ENCODE data around the gene ZNFX1. TPM values are rescaled to one million over a fixed set of nuclear protein-coding genes. Genes with fewer than 3 reads are reported as not detected.

Gene ZNFX1
- total RNA-seq, 1 donor from 2014 or later = 6.9 TPM

DNA sequence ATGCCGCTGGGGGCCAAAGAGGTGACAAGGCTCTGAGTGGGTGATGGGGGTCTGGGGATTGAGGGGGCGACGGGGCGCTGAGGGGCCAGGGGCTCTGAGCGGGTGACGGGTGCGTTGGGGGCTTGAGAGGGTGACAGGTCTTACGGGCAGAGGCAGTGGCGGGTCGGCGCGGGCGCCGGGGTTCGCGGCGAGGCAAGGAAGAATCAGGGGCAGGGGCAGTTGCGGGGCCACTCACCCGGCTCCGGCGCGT, 146 bp downstream of the ZNFX1 start:
- Histone ChIP-seq H4K20me1 (ENCODE audit: low read depth) (peaks cover 42% of the 10 kb centered on the region), H3K79me2 (ENCODE audit: low read depth) (peaks cover 71% of the 10 kb centered on the region), H3K9ac (peak overlapping the region; percentile 43), H3K27me3 (no peaks in the 10 kb centered on the region), H3K36me3 (peaks cover 16% of the 10 kb centered on the region), H3K9me3 (ENCODE audit: low read depth) (no peaks in the 10 kb centered on the region), H3K4me3 (peak overlapping the region; percentile 84), H2AFZ (replicated peaks) (peak overlapping the region; percentile 91), H3K4me1 (peaks cover 14% of the 10 kb centered on the region), H3K27ac (no peak overlapping the region), H3F3A (ENCODE audit: low read depth) (peaks cover 38% of the 10 kb centered on the region), H3K4me2 (peak overlapping the region; percentile 95)
- TF ChIP-seq, protein P1, sequence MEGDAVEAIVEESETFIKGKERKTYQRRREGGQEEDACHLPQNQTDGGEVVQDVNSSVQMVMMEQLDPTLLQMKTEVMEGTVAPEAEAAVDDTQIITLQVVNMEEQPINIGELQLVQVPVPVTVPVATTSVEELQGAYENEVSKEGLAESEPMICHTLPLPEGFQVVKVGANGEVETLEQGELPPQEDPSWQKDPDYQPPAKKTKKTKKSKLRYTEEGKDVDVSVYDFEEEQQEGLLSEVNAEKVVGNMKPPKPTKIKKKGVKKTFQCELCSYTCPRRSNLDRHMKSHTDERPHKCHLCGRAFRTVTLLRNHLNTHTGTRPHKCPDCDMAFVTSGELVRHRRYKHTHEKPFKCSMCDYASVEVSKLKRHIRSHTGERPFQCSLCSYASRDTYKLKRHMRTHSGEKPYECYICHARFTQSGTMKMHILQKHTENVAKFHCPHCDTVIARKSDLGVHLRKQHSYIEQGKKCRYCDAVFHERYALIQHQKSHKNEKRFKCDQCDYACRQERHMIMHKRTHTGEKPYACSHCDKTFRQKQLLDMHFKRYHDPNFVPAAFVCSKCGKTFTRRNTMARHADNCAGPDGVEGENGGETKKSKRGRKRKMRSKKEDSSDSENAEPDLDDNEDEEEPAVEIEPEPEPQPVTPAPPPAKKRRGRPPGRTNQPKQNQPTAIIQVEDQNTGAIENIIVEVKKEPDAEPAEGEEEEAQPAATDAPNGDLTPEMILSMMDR (IDR thresholded peaks at IDR 0.05) = no peak
- no peak for TF ChIP-seq EZH2phosphoT487 (IDR thresholded peaks at IDR 0.05)
- TF ChIP-seq EZH2 (IDR thresholded peaks at IDR 0.05) = no peak
- Mint-ChIP-seq H3K4me1 (peaks cover 49% of the 10 kb centered on the region), H3K27ac (no peak overlapping the region), H3K27me3 (ENCODE audit: insufficient read depth, low read depth) (peaks cover 16% of the 10 kb centered on the region), H3K4me3 (peak overlapping the region; percentile 83), H3K36me3 (peaks cover 51% of the 10 kb centered on the region), H3K9me3 (peaks cover 36% of the 10 kb centered on the region)
- no peak for DNase-seq (ENCODE audit: low spot score)

GRCh38 chr20:49276961-49277785, 684 bp downstream of the ZNFX1 start:
- TF ChIP-seq, protein P1 (IDR thresholded peaks at IDR 0.05) = no peak
- no peak for TF ChIP-seq EZH2phosphoT487 (IDR thresholded peaks at IDR 0.05)
- TF ChIP-seq EZH2 (IDR thresholded peaks at IDR 0.05) = no peak
- peak overlapping the region; percentile 43 for H3K9ac ChIP-seq
- peak overlapping the region; percentile 84 for H3K4me3 ChIP-seq
- Mint-ChIP-seq H3K4me3 (peak overlapping the region; percentile 83), H3K9me3 (peaks cover 31% of the 10 kb centered on the region), H3K4me1 (peaks cover 44% of the 10 kb centered on the region), H3K27ac (no peak overlapping the region), H3K36me3 (peaks cover 50% of the 10 kb centered on the region), H3K27me3 (ENCODE audit: insufficient read depth, low read depth) (peaks cover 16% of the 10 kb centered on the region)
- peaks cover 32% of the 10 kb centered on the region for H3F3A ChIP-seq (ENCODE audit: low read depth)
- H2AFZ ChIP-seq (replicated peaks) = peak overlapping the region; percentile 91
- no peaks in the 10 kb centered on the region for H3K9me3 ChIP-seq (ENCODE audit: low read depth)
- H3K36me3 ChIP-seq = peaks cover 16% of the 10 kb centered on the region
- H3K4me2 ChIP-seq = peak overlapping the region; percentile 95
- H3K27ac ChIP-seq = no peak overlapping the region
- H3K79me2 ChIP-seq (ENCODE audit: low read depth) = peaks cover 66% of the 10 kb centered on the region
- peaks cover 8% of the 10 kb centered on the region for H3K4me1 ChIP-seq
- peaks cover 37% of the 10 kb centered on the region for H4K20me1 ChIP-seq (ENCODE audit: low read depth)
- no peaks in the 10 kb centered on the region for H3K27me3 ChIP-seq
- peak; percentile 41 for DNase-seq (ENCODE audit: low spot score)

DNA sequence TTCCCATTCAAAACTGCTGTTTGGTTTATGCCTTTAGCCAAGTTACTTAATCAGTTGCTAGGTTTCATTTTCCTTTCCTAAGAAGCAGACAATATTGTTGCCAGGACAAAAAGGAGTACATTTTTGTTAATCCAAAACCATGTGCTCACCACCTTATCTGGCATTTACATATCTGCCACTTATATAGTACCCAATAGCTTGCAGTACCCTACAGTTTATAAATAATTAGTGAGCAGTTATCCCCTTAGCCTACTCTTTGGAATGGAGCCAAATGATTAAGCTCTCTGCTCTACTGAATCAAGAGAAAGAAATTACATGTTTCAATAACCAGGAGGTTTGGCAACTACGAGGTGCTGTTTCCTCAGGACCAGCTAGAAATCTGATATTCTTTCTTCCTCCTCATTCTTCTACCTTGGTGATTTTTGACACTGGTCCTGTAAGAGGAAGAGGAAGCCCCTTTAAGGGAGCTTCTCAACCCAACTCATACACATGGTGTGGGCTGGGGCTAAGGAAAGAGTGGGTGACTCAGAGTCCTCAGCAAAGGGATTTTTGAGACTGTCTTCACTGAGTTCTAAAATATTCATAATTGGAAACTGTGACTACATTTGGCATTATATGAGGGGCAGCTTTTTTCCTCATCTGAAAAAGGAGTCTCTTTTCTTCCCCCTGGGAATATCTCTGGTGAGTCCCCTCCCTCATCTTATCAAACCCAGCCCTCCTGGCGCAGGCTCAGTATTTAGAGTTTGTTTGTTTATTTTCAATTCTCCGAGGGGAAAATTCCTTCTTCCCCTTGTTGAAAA, 1.5 kb downstream of the ZNFX1 start:
- Histone ChIP-seq H4K20me1 (ENCODE audit: low read depth) (peaks cover 29% of the 10 kb centered on the region), H3K4me3 (peak overlapping the region; percentile 84)

More for the DNA sequence above, 1.5 kb downstream of the ZNFX1 start:
- H2AFZ ChIP-seq (replicated peaks) = no peak overlapping the region
- Mint-ChIP-seq H3K4me3 (peak overlapping the region; percentile 83), H3K27me3 (ENCODE audit: insufficient read depth, low read depth) (peaks cover 13% of the 10 kb centered on the region), H3K9me3 (peaks cover 22% of the 10 kb centered on the region), H3K4me1 (peaks cover 37% of the 10 kb centered on the region), H3K36me3 (peaks cover 46% of the 10 kb centered on the region), H3K27ac (no peak overlapping the region)
- peaks cover 24% of the 10 kb centered on the region for H3F3A ChIP-seq (ENCODE audit: low read depth)
- no peak for DNase-seq (ENCODE audit: low spot score)
- peaks cover 10% of the 10 kb centered on the region for H3K36me3 ChIP-seq
- TF ChIP-seq EZH2 (IDR thresholded peaks at IDR 0.05) (no peak), EZH2phosphoT487 (IDR thresholded peaks at IDR 0.05) (no peak)
- TF ChIP-seq, protein P1 (IDR thresholded peaks at IDR 0.05) = no peak
- peaks cover under 1% of the 10 kb centered on the region for H3K4me1 ChIP-seq
- H3K27me3 ChIP-seq = no peaks in the 10 kb centered on the region
- no peak overlapping the region for H3K27ac ChIP-seq
- H3K9me3 ChIP-seq (ENCODE audit: low read depth) = no peaks in the 10 kb centered on the region
- peaks cover 58% of the 10 kb centered on the region for H3K79me2 ChIP-seq (ENCODE audit: low read depth)
- H3K4me2 ChIP-seq = peak overlapping the region; percentile 95
- no peak overlapping the region for H3K9ac ChIP-seq
